Measurements from ENCODE around the gene MYH16. TPM values are rescaled to one million over a fixed set of nuclear protein-coding genes. Genes with fewer than 3 reads are reported as not detected.
A peak's percentile ranks its signal among the peaks of the same experiment; 100 is the strongest.
"Not testable (repeated sequence)": the region's sequence is repeated elsewhere in the genome, so short reads cannot be mapped to it uniquely, and the experiment has no call there.

MYH16 gene
- total RNA-seq, 1 experiment from 2014 or later = not detected

DNA sequence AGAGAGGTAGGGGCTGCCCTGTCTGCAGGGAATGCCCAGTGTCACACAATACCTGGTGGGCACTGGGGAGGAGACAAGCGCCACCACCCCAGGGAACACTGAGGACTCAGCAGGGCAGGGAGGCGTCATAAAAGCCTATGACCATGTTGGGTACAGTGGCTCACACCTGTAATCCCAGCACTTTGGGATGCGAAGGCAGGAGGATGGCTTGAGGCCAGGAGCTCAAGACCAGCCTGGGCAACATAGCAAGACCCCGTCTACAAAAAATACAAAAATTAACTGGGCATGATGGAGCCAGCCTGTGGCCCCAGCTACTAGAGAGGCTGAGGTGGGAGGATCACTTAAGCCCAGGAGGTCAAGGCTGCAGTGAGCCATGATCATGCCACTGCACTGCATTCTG, 11.5 kb downstream of the MYH16 start:
- H3K9me3 ChIP-seq, DNase-seq, H3K27me3 ChIP-seq, H3K4me3 ChIP-seq, H3K36me3 ChIP-seq: not testable (repeated sequence)

DNA sequence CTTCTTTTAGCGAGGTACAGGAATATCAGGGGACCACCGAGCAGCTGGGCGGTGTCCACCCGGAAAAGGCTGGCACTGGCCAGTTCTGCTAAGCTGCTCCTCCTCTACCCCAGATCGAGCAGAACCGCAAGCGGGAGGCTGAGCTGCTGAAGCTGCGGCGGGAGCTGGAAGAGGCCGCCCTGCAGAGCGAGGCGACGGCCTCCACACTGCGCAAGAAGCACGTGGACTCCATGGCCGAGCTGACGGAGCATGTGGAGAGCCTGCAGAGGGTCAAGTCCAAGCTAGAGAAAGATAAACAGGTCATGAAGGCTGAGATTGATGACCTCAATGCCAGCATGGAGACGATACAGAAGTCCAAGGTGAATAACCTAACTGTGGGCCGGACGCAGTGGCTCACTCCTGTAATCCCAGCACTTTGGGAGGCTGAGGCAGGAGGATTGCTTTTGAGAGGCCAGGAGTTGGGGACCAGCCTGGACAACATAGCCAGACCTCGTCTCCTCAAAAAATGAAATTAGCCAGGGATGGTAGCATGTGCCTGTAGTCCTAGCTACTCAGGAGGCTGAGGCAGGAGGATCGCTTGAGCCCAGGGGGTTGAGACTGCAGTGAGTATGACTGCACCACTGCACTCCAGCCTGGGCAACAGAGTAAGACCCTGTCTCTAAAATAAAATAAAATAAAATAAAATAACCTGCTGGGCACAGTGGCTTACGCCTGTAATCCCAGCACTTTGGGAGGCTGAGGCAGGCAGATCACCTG, 15.3 kb downstream of the MYH16 start:
- no peak for DNase-seq
- Histone ChIP-seq H3K27me3 (no peaks in the 10 kb centered on the region), H3K4me3 (no peak overlapping the region), H3K36me3 (no peaks in the 10 kb centered on the region), H3K9me3 (no peaks in the 10 kb centered on the region)

- no peak for DNase-seq
- no peaks in the 10 kb centered on the region for H3K27me3 ChIP-seq
- H3K36me3 ChIP-seq = no peaks in the 10 kb centered on the region
Observed at GRCh38 chr7:99289185-99289584, 16.5 kb downstream of the MYH16 start.

GRCh38 chr7:99290148-99290547, 17.5 kb downstream of the MYH16 start:
- not testable (repeated sequence) for H3K36me3 ChIP-seq, H3K4me3 ChIP-seq, DNase-seq, H3K27me3 ChIP-seq, H3K9me3 ChIP-seq

More at GRCh38 chr7:99289185-99289584, 16.5 kb downstream of the MYH16 start:
- Histone ChIP-seq H3K4me3 (no peak overlapping the region), H3K9me3 (no peaks in the 10 kb centered on the region)

- Histone ChIP-seq H3K9me3 (no peaks in the 10 kb centered on the region), H3K4me3 (no peak overlapping the region), H3K36me3 (no peaks in the 10 kb centered on the region), H3K27me3 (no peaks in the 10 kb centered on the region)
- DNase-seq = no peak
Observed at GRCh38 chr7:99290980-99291607, 18.5 kb downstream of the MYH16 start.

DNA sequence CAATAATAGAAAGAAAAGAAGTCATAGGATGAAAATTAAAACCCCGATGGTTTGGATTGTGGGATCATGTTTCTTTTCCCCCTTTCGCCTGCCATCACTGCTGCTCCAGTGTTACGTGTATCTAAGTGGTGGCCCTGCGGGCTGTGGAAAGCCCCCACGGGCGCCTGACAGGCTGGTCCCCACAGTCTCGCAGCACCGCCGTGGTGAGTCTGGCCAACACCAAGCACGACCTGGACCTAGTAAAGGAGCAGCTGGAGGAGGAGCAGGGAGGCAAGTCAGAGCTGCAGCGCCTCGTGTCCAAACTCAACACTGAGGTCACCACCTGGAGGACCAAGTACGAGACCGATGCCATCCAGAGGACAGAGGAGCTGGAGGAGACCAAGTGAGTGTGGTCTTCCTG, 19.5 kb downstream of the MYH16 start:
- Histone ChIP-seq H3K27me3 (no peaks in the 10 kb centered on the region), H3K9me3 (no peaks in the 10 kb centered on the region), H3K4me3 (no peak overlapping the region), H3K36me3 (no peaks in the 10 kb centered on the region)
- no peak for DNase-seq

DNA sequence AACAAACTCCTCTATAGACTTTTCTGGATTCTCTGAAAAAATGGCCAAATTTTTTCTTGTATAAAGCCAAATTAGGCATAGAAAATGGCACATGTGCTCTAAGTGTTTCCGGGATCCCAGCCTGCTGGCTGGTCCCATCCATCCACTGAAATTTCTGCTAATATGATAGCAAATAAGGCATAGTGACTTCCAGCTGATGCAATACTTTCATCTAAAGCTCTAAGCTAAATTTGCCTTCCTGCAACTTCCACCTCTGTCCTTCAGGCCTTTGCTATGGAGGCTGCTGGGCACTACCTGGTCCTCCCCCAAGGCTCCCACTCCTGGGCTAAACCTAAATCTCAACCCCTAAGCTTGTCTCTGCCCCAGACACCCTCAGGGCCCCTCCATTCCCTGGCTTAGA, 20.5 kb downstream of the MYH16 start:
- H3K4me3 ChIP-seq = no peak overlapping the region
- H3K36me3 ChIP-seq = no peaks in the 10 kb centered on the region
- DNase-seq = no peak
- no peaks in the 10 kb centered on the region for H3K9me3 ChIP-seq
- no peaks in the 10 kb centered on the region for H3K27me3 ChIP-seq

GRCh38 chr7:99293650-99294049, 21.0 kb downstream of the MYH16 start:
- H3K4me3 ChIP-seq = no peak overlapping the region
- H3K27me3 ChIP-seq = no peaks in the 10 kb centered on the region
- H3K36me3 ChIP-seq = no peaks in the 10 kb centered on the region
- no peak for DNase-seq
- H3K9me3 ChIP-seq = no peaks in the 10 kb centered on the region

GRCh38 chr7:99296471-99296870, 23.8 kb downstream of the MYH16 start:
- Histone ChIP-seq H3K36me3 (no peaks in the 10 kb centered on the region), H3K9me3 (no peaks in the 10 kb centered on the region), H3K4me3 (no peak overlapping the region), H3K27me3 (no peaks in the 10 kb centered on the region)
- no peak for DNase-seq

DNA sequence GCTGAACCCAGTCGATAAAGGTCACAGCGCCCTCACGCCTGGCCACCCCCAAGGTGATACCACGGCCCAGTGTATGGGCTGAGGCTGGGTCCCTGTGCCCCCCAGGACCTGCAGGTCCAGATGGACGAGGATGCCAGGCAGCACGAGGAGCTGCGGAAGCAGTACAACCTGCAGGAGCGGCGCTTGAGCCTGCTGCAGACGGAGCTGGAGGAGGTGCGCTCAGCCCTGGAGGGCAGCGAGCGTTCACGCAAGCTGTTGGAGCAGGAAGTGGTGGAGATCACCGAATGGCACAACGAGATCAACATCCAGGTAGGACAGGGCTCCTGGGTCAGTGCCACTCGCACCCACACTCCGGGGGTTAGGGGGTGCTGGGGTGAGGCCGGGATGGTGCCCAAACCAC, 28.9 kb downstream of the MYH16 start:
- no peaks in the 10 kb centered on the region for H3K36me3 ChIP-seq
- DNase-seq = no peak
- no peaks in the 10 kb centered on the region for H3K9me3 ChIP-seq
- H3K4me3 ChIP-seq = no peak overlapping the region
- no peaks in the 10 kb centered on the region for H3K27me3 ChIP-seq

- no peak for DNase-seq
- Histone ChIP-seq H3K9me3 (no peaks in the 10 kb centered on the region), H3K4me3 (no peak overlapping the region), H3K27me3 (no peaks in the 10 kb centered on the region), H3K36me3 (no peaks in the 10 kb centered on the region)
Observed at GRCh38 chr7:99305473-99306260, 33.0 kb downstream of the MYH16 start.

GRCh38 chr7:99308461-99309074, 35.9 kb downstream of the MYH16 start:
- Histone ChIP-seq H3K27me3 (no peaks in the 10 kb centered on the region), H3K9me3 (no peaks in the 10 kb centered on the region), H3K36me3 (no peaks in the 10 kb centered on the region), H3K4me3 (no peak overlapping the region)
- peak; percentile 8 for DNase-seq

DNA sequence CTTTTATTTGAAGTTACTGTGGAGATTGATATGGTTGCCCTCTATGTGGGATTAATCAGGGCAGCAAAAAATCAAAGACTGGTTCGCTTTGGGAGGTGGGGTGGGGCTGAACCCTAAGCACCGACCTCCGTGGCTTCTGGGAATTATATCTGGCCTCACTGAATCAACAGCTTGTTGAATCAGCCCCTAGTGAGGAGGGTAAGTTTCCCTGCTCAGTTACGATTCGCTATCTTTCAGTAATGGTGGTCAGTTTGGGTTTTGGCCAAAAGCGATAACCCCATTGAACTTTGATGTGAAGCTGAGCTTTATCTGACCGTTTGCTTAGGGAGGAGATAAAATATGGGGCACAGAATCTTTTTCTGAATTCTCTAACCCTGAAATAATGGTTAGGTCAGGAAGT, 36.5 kb downstream of the MYH16 start:
- no peak overlapping the region for H3K4me3 ChIP-seq
- no peaks in the 10 kb centered on the region for H3K27me3 ChIP-seq
- no peak for DNase-seq
- no peaks in the 10 kb centered on the region for H3K36me3 ChIP-seq
- H3K9me3 ChIP-seq = no peaks in the 10 kb centered on the region

GRCh38 chr7:99310004-99310403, 37.4 kb downstream of the MYH16 start:
- DNase-seq = no peak
- H3K36me3 ChIP-seq = no peaks in the 10 kb centered on the region
- H3K4me3 ChIP-seq = no peak overlapping the region
- H3K27me3 ChIP-seq = no peaks in the 10 kb centered on the region
- H3K9me3 ChIP-seq = no peaks in the 10 kb centered on the region

- H3K36me3 ChIP-seq = no peaks in the 10 kb centered on the region
- H3K9me3 ChIP-seq = no peaks in the 10 kb centered on the region
- no peak overlapping the region for H3K4me3 ChIP-seq
- no peak for DNase-seq
- no peaks in the 10 kb centered on the region for H3K27me3 ChIP-seq
Observed at GRCh38 chr7:99311702-99312101, 39.1 kb downstream of the MYH16 start.

DNA sequence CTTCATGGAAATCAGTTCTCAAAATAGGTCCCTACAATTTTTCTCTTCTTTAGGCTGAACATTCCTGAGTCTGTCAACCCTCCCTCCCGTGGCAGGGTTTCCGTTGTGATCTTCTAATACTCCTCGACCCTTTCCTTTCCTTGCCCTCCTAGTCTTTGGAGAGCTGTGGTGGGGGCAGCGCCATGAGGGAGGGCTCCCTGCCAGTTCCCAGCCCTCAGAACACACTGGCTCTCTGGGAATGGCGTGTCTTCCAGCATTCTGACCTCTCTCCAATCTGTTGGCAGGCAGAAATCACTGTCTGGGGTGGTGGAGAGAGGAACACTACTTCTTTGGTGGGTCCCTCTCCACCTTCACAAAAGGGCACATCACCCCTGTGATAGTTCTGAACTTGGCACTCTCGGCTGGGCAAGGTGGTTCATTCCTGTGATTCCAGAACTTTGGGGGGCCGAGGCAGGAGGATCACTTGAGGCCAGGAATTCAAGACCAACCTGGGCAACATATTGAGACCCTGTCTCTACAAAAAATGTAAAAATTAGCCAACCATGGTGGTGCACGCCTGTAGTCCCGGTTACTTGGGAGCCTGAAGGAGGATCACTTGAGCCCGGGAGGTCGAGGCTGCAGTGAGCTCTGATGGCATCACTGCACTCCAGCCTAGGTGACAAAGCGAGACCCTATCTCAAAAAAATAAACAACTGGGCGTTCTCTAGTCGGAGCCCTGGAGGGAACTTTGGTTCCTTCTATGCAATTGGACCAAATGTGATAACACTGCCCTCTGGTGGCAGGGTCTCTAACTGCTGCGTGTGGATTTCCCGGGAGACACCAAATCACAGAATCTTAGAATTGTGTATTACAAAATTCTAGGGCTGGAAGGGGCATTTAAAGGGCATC, 39.9 kb downstream of the MYH16 start:
- H3K9me3 ChIP-seq = no peaks in the 10 kb centered on the region

More for the DNA sequence above, 39.9 kb downstream of the MYH16 start:
- no peaks in the 10 kb centered on the region for H3K27me3 ChIP-seq
- H3K36me3 ChIP-seq = no peaks in the 10 kb centered on the region
- no peak overlapping the region for H3K4me3 ChIP-seq
- peak; percentile 13 for DNase-seq

Data from MG63 (cell line).